GM21390 (cell line): ENCODE results near the gene LITAF.
"Not testable (repeated sequence)": the region's sequence is repeated elsewhere in the genome, so short reads cannot be mapped to it uniquely, and the experiment has no call there.

Experiments
- ATAC-seq: cut with Tn5 transposase; IDR thresholded peaks from one replicate; pipeline ENCODE4 v1.9.1; 2021; ENCODE audit not compliant: unreplicated experiment

The LITAF gene

GRCh38 chr16:11621539-11621919 lies 34.8 kb upstream of the LITAF start:
- no peak for ATAC-seq

- no peak for ATAC-seq
These were observed 33.7 kb upstream of the LITAF start for GRCh38 chr16:11620243-11621003.

GRCh38 chr16:11619327-11619851 lies 32.7 kb upstream of the LITAF start:
- ATAC-seq: no peak

- no peak for ATAC-seq
These were observed 31.5 kb upstream of the LITAF start for GRCh38 chr16:11618107-11618717.

GRCh38 chr16:11615748-11616447 lies 29.2 kb upstream of the LITAF start:
- ATAC-seq: no peak

- ATAC-seq: no peak
These were observed 28.0 kb upstream of the LITAF start for GRCh38 chr16:11614587-11615175.

- ATAC-seq: no peak
These were observed 26.9 kb upstream of the LITAF start for GRCh38 chr16:11613381-11614303.

- ATAC-seq: no peak
These were observed 25.9 kb upstream of the LITAF start for GRCh38 chr16:11612665-11613025.

- no peak for ATAC-seq
These were observed 25.3 kb upstream of the LITAF start for GRCh38 chr16:11611871-11612664.

- no peak for ATAC-seq
These were observed 23.9 kb upstream of the LITAF start for GRCh38 chr16:11610580-11610979.

- ATAC-seq: no peak
These were observed 23.4 kb upstream of the LITAF start for GRCh38 chr16:11610121-11610505.

- no peak for ATAC-seq
These were observed 22.9 kb upstream of the LITAF start for GRCh38 chr16:11609474-11610120.

GRCh38 chr16:11605891-11606290 lies 19.2 kb upstream of the LITAF start:
- ATAC-seq: no peak

GRCh38 chr16:11605564-11605886 lies 18.8 kb upstream of the LITAF start:
- ATAC-seq: no peak

- ATAC-seq: no peak
These were observed 18.3 kb upstream of the LITAF start for GRCh38 chr16:11604783-11605563.

GRCh38 chr16:11604296-11604695 lies 17.6 kb upstream of the LITAF start:
- ATAC-seq: not testable (repeated sequence)

- ATAC-seq: no peak
These were observed 16.6 kb upstream of the LITAF start for GRCh38 chr16:11603331-11603750.

- ATAC-seq: no peak
These were observed 15.6 kb upstream of the LITAF start for GRCh38 chr16:11602321-11602720.

GRCh38 chr16:11601911-11602310 lies 15.2 kb upstream of the LITAF start:
- no peak for ATAC-seq
